HepG2 (cell line): ENCODE data around the gene DNAAF8. TPM values are rescaled to one million over a fixed set of nuclear protein-coding genes. Genes with fewer than 3 reads are reported as not detected.
A peak's percentile ranks its signal among the peaks of the same experiment; 100 is the strongest.

ENCODE experiments used
- BORCS8-MEF2B ChIP-seq: sonication (generic); formaldehyde crosslinking; IDR thresholded peaks from 2 replicates; pipeline ENCODE4 v1.8.0; 2022; ENCODE audit warnings: mild to moderate bottlenecking, missing genetic modification reagents
- CHCHD3 ChIP-seq: sonication (generic); formaldehyde crosslinking; IDR thresholded peaks from 2 replicates; pipeline ENCODE4 v1.8.0; 2022; ENCODE audit warnings: mild to moderate bottlenecking, missing genetic modification reagents, moderate library complexity
- HMGA1 ChIP-seq: sonication (generic); formaldehyde crosslinking; conservative IDR thresholded peaks from 2 replicates; pipeline ENCODE4 v1.4.0; 2020; ENCODE audit warnings: missing genetic modification reagents
- HNF4A ChIP-seq: sonication (generic); formaldehyde crosslinking; IDR thresholded peaks from 2 replicates; pipeline ENCODE4 v1.4.0; 2020; ENCODE audit warnings: missing genetic modification reagents
- HNRNPLL ChIP-seq: fragments of 200-400 bp; formaldehyde crosslinking; IDR thresholded peaks from 2 replicates; pipeline ENCODE4 v1.6.1; 2017; ENCODE audit warnings: mild to moderate bottlenecking, low read depth, low read length; ENCODE audit not compliant: poor library complexity, severe bottlenecking
- POLR2AphosphoS2 ChIP-seq: IDR thresholded peaks from 2 replicates; pipeline ENCODE4 v1.6.1; 2011; ENCODE audit warnings: low read depth, low read length, improper control_type of control experiment
- RAD21 ChIP-seq: fragments of 450-650 bp; formaldehyde crosslinking; IDR thresholded peaks from 2 replicates; pipeline ENCODE4 v1.5.0; 2020; ENCODE audit warnings: mild to moderate bottlenecking
- RXRA ChIP-seq: sonication (generic); formaldehyde crosslinking; IDR thresholded peaks from 2 replicates; pipeline ENCODE4 v1.5.1; 2020; ENCODE audit warnings: missing genetic modification reagents
- SALL2 ChIP-seq: sonication (generic); formaldehyde crosslinking; IDR thresholded peaks from 2 replicates; pipeline ENCODE4 v1.8.1; 2023; ENCODE audit warnings: mild to moderate bottlenecking, missing genetic modification reagents, inconsistent platforms
- SIN3B ChIP-seq: fragments of 150-350 bp; IDR thresholded peaks from 2 replicates; pipeline ENCODE4 v1.6.1; 2014; ENCODE audit warnings: low read length
- SP2 ChIP-seq: sonication (generic); formaldehyde crosslinking; IDR thresholded peaks from 2 replicates; pipeline ENCODE4 v1.5.1; 2020; ENCODE audit warnings: mild to moderate bottlenecking, missing genetic modification reagents
- TBX2 ChIP-seq: sonication (generic); formaldehyde crosslinking; IDR thresholded peaks from 2 replicates; pipeline ENCODE4 v1.5.0; 2020; ENCODE audit warnings: missing genetic modification reagents, mild to moderate bottlenecking, borderline replicate concordance
- TGIF2 ChIP-seq: IDR thresholded peaks from 2 replicates; pipeline ENCODE4 v1.6.1; 2016; ENCODE audit warnings: control low read depth, missing compliant biosample characterization
- ZNF292 ChIP-seq: sonication (generic); formaldehyde crosslinking; IDR thresholded peaks from 2 replicates; pipeline ENCODE4 v1.8.1; 2022; ENCODE audit warnings: mild to moderate bottlenecking, low read depth, missing genetic modification reagents, borderline replicate concordance
- ZNF431 ChIP-seq: sonication (generic); formaldehyde crosslinking; IDR thresholded peaks from 2 replicates; pipeline ENCODE4 v1.9.0; 2022; ENCODE audit warnings: missing genetic modification reagents, low read depth, mild to moderate bottlenecking, borderline replicate concordance
- ZNF44 ChIP-seq: sonication (generic); formaldehyde crosslinking; IDR thresholded peaks from 2 replicates; pipeline ENCODE4 v1.5.1; 2020; ENCODE audit warnings: mild to moderate bottlenecking, missing genetic modification reagents
- ZNF564 ChIP-seq: sonication (generic); formaldehyde crosslinking; IDR thresholded peaks from 2 replicates; pipeline ENCODE4 v1.8.1; 2023; ENCODE audit warnings: mild to moderate bottlenecking, missing genetic modification reagents
- polyA plus RNA-seq, 8 experiments: library from polyadenylated mRNA; depleted of rRNA in 3 of 8; stranded (reverse) in 7 of 8; unstranded in 1 of 8; fragments of >200 nt; fragmentation: Illumina TruSeq in 4 of 8; extraction: Trizol in 4 of 8; gene quantifications; 2 replicates each; pipeline versions ENCODE4 v1.2.1 to v1.2.3, GENCODE V29; 2011 to 2016; ENCODE audit warnings: low read depth in 4 of 8, missing spikeins in 1 of 8, mixed read lengths in 1 of 8; ENCODE audit not compliant: insufficient read depth in 1 of 8
- total RNA-seq, 5 experiments: library from RNA; depleted of rRNA; stranded (reverse); fragments of >200 nt; fragmentation: Illumina TruSeq; extraction: Trizol; gene quantifications; 2 replicates each; pipeline ENCODE4 v1.2.3, GENCODE V29; 2016; ENCODE audit warnings: low read depth in 1 of 5
- TF ChIP-seq, protein P1 (sequence below): sonication (generic); formaldehyde crosslinking; conservative IDR thresholded peaks from 2 replicates; pipeline ENCODE4 v1.4.0; 2020; ENCODE audit warnings: missing genetic modification reagents
- TF ChIP-seq, protein P2 (sequence below): sonication (generic); formaldehyde crosslinking; conservative IDR thresholded peaks from 2 replicates; pipeline ENCODE4 v1.8.0; 2022; ENCODE audit warnings: missing genetic modification reagents
- TF ChIP-seq, protein P3 (sequence below): sonication (generic); formaldehyde crosslinking; IDR thresholded peaks from 2 replicates; pipeline ENCODE4 v1.9.0; 2021; ENCODE audit warnings: missing genetic modification reagents, borderline replicate concordance

Gene DNAAF8
- total and polyA plus RNA-seq, 2 of the 13 experiments (the other 11 are each of a cell fraction or from before 2014, with no cell fraction given), result 0.44 TPM; not detected in 1

DNA sequence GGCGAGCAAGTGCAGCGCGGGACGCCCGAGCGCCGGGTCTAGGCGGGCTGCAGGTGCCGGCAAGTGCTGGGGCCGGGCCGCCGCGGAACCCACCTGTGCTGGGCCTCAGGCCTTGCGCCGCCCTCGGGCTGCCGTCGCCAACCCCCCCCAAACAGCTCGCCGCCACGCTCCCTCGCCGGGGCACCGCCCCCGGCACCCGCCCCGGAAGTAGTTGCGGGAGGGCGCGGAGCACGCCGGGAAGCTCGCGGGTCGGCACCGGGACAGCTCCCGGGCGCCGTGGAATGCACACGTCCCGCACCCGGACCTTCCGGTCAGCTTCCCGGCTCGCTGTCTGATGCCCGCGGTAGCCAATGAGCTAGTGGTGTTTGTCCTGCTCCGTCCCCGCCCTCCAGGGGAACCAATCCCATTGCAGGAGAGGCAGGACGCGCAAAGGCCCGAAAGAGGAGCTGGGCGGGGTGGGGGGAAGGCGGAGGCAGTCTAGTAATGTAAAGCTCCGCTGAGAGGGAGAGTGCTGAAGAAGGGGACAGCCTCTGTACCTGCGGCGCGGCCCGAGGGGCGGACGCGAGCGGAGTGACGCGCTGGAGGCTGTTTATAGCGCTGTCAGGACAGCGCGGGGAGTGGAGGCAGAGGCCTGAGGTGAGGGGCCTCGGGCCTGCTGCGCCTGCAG is at the start of gene DNAAF8, which contains the start of gene ANKS3 (continued):
- 0 out of 2 replicates have a peak, but pooled peaks have one; percentile 23 for TF ChIP-seq SIN3B
- no peak for TF ChIP-seq POLR2AphosphoS2
- peak; percentile 91 for TF ChIP-seq SP2 (CRISPR knock-in tag)
- TF ChIP-seq BORCS8-MEF2B (CRISPR knock-in tag), result no peak; the same call in 1 of the 2 replicates
- peak; percentile 18 for TF ChIP-seq TGIF2 (CRISPR knock-in tag)
- peak; percentile 48; the same call in 1 of the 2 replicates for TF ChIP-seq RAD21 (CRISPR knock-in tag)
- TF ChIP-seq, protein P1, sequence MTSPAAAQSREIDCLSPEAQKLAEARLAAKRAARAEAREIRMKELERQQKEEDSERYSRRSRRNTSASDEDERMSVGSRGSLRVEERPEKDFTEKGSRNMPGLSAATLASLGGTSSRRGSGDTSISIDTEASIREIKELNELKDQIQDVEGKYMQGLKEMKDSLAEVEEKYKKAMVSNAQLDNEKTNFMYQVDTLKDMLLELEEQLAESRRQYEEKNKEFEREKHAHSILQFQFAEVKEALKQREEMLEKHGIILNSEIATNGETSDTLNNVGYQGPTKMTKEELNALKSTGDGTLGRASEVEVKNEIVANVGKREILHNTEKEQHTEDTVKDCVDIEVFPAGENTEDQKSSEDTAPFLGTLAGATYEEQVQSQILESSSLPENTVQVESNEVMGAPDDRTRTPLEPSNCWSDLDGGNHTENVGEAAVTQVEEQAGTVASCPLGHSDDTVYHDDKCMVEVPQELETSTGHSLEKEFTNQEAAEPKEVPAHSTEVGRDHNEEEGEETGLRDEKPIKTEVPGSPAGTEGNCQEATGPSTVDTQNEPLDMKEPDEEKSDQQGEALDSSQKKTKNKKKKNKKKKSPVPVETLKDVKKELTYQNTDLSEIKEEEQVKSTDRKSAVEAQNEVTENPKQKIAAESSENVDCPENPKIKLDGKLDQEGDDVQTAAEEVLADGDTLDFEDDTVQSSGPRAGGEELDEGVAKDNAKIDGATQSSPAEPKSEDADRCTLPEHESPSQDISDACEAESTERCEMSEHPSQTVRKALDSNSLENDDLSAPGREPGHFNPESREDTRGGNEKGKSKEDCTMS, result no peak
- TF ChIP-seq ZNF292, result no peak
- no peak; the same call in 1 of the 2 replicates for TF ChIP-seq ZNF44 (CRISPR knock-in tag)
- TF ChIP-seq HMGA1 (CRISPR knock-in tag), result no peak
- peak; percentile 80; the same call in 1 of the 2 replicates for TF ChIP-seq RXRA (CRISPR knock-in tag)
- no peak for TF ChIP-seq CHCHD3 (CRISPR knock-in tag)
- TF ChIP-seq ZNF431 (CRISPR knock-in tag), result no peak; the same call in 1 of the 2 replicates
- TF ChIP-seq, protein P2, sequence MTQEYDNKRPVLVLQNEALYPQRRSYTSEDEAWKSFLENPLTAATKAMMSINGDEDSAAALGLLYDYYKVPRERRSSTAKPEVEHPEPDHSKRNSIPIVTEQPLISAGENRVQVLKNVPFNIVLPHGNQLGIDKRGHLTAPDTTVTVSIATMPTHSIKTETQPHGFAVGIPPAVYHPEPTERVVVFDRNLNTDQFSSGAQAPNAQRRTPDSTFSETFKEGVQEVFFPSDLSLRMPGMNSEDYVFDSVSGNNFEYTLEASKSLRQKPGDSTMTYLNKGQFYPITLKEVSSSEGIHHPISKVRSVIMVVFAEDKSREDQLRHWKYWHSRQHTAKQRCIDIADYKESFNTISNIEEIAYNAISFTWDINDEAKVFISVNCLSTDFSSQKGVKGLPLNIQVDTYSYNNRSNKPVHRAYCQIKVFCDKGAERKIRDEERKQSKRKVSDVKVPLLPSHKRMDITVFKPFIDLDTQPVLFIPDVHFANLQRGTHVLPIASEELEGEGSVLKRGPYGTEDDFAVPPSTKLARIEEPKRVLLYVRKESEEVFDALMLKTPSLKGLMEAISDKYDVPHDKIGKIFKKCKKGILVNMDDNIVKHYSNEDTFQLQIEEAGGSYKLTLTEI (CRISPR knock-in tag), result no peak
- 0 out of 2 replicates have a peak, but pooled peaks have one; percentile 69 for TF ChIP-seq ZNF564 (CRISPR knock-in tag)
- peak; percentile 79 for TF ChIP-seq SALL2 (CRISPR knock-in tag)
- TF ChIP-seq TBX2, result peak; percentile 60; the same call in 1 of the 2 replicates
- TF ChIP-seq, protein P3, sequence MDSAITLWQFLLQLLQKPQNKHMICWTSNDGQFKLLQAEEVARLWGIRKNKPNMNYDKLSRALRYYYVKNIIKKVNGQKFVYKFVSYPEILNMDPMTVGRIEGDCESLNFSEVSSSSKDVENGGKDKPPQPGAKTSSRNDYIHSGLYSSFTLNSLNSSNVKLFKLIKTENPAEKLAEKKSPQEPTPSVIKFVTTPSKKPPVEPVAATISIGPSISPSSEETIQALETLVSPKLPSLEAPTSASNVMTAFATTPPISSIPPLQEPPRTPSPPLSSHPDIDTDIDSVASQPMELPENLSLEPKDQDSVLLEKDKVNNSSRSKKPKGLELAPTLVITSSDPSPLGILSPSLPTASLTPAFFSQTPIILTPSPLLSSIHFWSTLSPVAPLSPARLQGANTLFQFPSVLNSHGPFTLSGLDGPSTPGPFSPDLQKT (CRISPR knock-in tag), result no peak
- TF ChIP-seq HNRNPLL, result peak; percentile 41
- no peak for TF ChIP-seq HNF4A
